OCI-LY1 (cell line): ENCODE measurements around the gene CXCL17.
A peak's percentile ranks its signal among the peaks of the same experiment; 100 is the strongest.

Experiments
- H2AFZ ChIP-seq: fragments of 200-600 bp; sonication (generic), shearing (Covaris generic); 2 replicates; pipeline ENCODE4 v1.6.0; 2014; ENCODE audit warnings: antibody characterized with exemption, mild to moderate bottlenecking, low read length
- H3F3A ChIP-seq: fragments of 200-600 bp; sonication (generic), shearing (Covaris generic); 2 replicates; pipeline ENCODE4 v1.6.0; 2014; ENCODE audit warnings: mild to moderate bottlenecking, antibody characterized with exemption, low read length, moderate library complexity; ENCODE audit not compliant: insufficient read depth
- H3K27ac ChIP-seq: fragments of 200-600 bp; sonication (generic); 2 replicates; pipeline ENCODE4 v1.5.1; 2014; ENCODE audit warnings: low read length, mixed run types, mild to moderate bottlenecking, low read depth; ENCODE audit not compliant: poor library complexity, severe bottlenecking
- H3K27me3 ChIP-seq: fragments of 200-600 bp; sonication (generic); 2 replicates; pipeline ENCODE4 v1.6.0; 2014; ENCODE audit warnings: antibody characterized with exemption, mild to moderate bottlenecking, low read length, moderate library complexity; ENCODE audit not compliant: insufficient read depth
- H3K36me3 ChIP-seq: fragments of 200-600 bp; sonication (generic); 2 replicates; pipeline ENCODE4 v1.6.1; 2014; ENCODE audit warnings: mild to moderate bottlenecking, antibody characterized with exemption, low read length, moderate library complexity, mixed read lengths; ENCODE audit not compliant: insufficient read depth
- H3K4me1 ChIP-seq: fragments of 200-600 bp; sonication (generic); 2 replicates; pipeline ENCODE4 v1.5.1; 2014; ENCODE audit warnings: mild to moderate bottlenecking, low read length, moderate library complexity; ENCODE audit not compliant: insufficient read depth, severe bottlenecking
- H3K4me2 ChIP-seq: fragments of 200-600 bp; sonication (generic), shearing (Covaris generic); 2 replicates; pipeline ENCODE4 v1.6.1; 2014; ENCODE audit warnings: low read length
- H3K4me3 ChIP-seq: fragments of 200-600 bp; sonication (generic); 2 replicates; pipeline ENCODE4 v1.5.1; 2014; ENCODE audit warnings: low read length, low read depth, mild to moderate bottlenecking, mixed read lengths; ENCODE audit not compliant: poor library complexity, severe bottlenecking
- H3K79me2 ChIP-seq: fragments of 200-600 bp; shearing (Covaris generic); 2 replicates; pipeline ENCODE4 v1.6.1; 2016; ENCODE audit warnings: mixed run types, low read length, mixed read lengths; ENCODE audit not compliant: insufficient read depth
- H3K9ac ChIP-seq: fragments of 200-600 bp; sonication (generic), shearing (Covaris generic); 2 replicates; pipeline ENCODE4 v1.6.1; 2014; ENCODE audit warnings: mild to moderate bottlenecking, low read length, mixed read lengths
- H3K9me2 ChIP-seq: fragments of 200-600 bp; sonication (generic), shearing (Covaris generic); 2 replicates; pipeline ENCODE4 v1.6.1; 2014; ENCODE audit warnings: low read depth, mild to moderate bottlenecking, low read length, mixed read lengths
- H3K9me3 ChIP-seq: fragments of 200-600 bp; shearing (Covaris generic); 2 replicates; pipeline ENCODE4 v1.6.1; 2014; ENCODE audit warnings: low read length, mixed read lengths
- H4K20me1 ChIP-seq: fragments of 200-600 bp; sonication (generic), shearing (Covaris generic); 2 replicates; pipeline ENCODE4 v1.6.0; 2016; ENCODE audit warnings: mild to moderate bottlenecking, low read length; ENCODE audit not compliant: insufficient read depth
- CTCF ChIP-seq: fragments of 200-600 bp; sonication (generic), shearing (Covaris generic); IDR thresholded peaks from 2 replicates; pipeline ENCODE4 v1.5.1; 2017; ENCODE audit warnings: mild to moderate bottlenecking, antibody characterized with exemption, low read length, moderate library complexity, mixed read lengths
- EZH2 ChIP-seq: fragments of 200-600 bp; sonication (generic), shearing (Covaris generic); IDR thresholded peaks from 2 replicates; pipeline ENCODE4 v1.8.0; 2017; ENCODE audit warnings: borderline replicate concordance, mixed run types, mild to moderate bottlenecking, antibody characterized with exemption, low read length, moderate library complexity, mixed read lengths

The CXCL17 gene

GRCh38 chr19:42400404-42400803 lies 42.3 kb downstream of the CXCL17 start:
- no peak overlapping the region for H3K4me3 ChIP-seq

DNA sequence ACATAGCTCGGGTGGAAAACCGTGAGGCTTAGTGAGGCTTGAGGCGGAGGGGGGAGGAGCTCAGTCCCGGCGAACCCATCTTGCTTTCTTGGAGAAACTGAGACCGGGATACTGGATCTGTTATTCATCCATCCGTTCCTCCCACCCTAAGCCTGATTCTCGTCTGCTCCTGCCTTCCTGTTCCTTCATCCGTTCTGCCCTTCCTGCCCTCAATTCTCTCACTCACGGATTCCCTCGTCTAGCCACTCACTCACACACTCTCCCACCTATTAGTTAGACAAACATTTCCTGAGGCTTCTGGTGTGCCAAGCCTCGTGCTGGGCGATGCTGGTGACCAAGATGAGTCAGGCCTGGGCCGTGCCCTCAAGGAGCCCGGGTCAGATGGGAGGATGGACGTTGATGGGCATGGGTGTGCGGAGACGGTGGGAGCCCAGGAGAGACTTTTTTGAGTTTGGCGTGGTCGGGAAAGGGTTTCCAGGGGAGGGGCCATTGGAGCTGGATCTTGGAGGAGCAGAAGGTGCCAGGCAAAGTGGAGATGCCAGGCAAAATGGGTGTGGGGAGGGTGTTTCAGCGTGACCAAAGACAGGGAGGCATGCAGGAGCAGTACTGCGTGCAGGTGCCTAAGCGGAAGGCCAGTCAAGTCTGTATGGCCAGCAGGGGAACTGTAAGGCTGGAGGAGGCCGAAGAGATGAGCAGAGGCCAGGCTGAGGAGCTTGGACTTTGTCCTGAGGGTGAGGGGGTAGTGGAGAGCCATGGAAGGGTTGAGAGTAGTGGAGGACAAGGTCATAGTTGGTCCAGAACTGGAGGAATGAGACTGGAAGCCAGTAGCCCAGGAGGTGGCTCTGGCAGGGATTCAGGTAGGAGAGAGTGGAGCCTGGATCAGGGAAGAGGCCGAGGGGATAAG lies 45.2 kb downstream of the CXCL17 start:
- Histone ChIP-seq H3K27ac (no peak overlapping the region), H4K20me1 (no peaks in the 10 kb centered on the region), H3K9ac (peak overlapping the region; percentile 85), H3K36me3 (peaks cover 2% of the 10 kb centered on the region), H2AFZ (peak overlapping the region; percentile 33; the same call in 1 of the 2 replicates), H3F3A (no peaks in the 10 kb centered on the region; the same call in 1 of the 2 replicates), H3K79me2 (no peaks in the 10 kb centered on the region), H3K9me3 (no peaks in the 10 kb centered on the region), H3K27me3 (no peaks in the 10 kb centered on the region), H3K4me3 (peak overlapping the region; percentile 83), H3K9me2 (no peaks in the 10 kb centered on the region), H3K4me1 (peaks cover 24% of the 10 kb centered on the region), H3K4me2 (peak overlapping the region; percentile 98)
- TF ChIP-seq EZH2 (no peak), CTCF (no peak)

More at GRCh38 chr19:42400404-42400803, 42.3 kb downstream of the CXCL17 start:
- Histone ChIP-seq H3K27me3 (no peaks in the 10 kb centered on the region), H3K4me2 (no peak overlapping the region), H3K4me1 (peaks cover 24% of the 10 kb centered on the region), H3K9me2 (no peaks in the 10 kb centered on the region), H3F3A (no peaks in the 10 kb centered on the region; the same call in 1 of the 2 replicates), H3K9ac (no peak overlapping the region), H3K79me2 (no peaks in the 10 kb centered on the region), H3K27ac (no peak overlapping the region), H2AFZ (no peak overlapping the region), H3K36me3 (peaks cover 28% of the 10 kb centered on the region), H3K9me3 (no peaks in the 10 kb centered on the region), H4K20me1 (no peaks in the 10 kb centered on the region)
- TF ChIP-seq CTCF = no peak
- TF ChIP-seq EZH2 = no peak

GRCh38 chr19:42396381-42397262 lies 46.1 kb downstream of the CXCL17 start:
- no peaks in the 10 kb centered on the region for H3K27me3 ChIP-seq
- H3K4me3 ChIP-seq = peak overlapping the region; percentile 83
- no peaks in the 10 kb centered on the region for H3K9me2 ChIP-seq
- H2AFZ ChIP-seq = peak overlapping the region; percentile 33; the same call in 1 of the 2 replicates
- H3K27ac ChIP-seq = no peak overlapping the region
- no peaks in the 10 kb centered on the region for H3K36me3 ChIP-seq
- H3F3A ChIP-seq = no peaks in the 10 kb centered on the region; the same call in 1 of the 2 replicates
- H3K9ac ChIP-seq = peak overlapping the region; percentile 85
- peaks cover 16% of the 10 kb centered on the region for H3K4me1 ChIP-seq
- H3K4me2 ChIP-seq = peak overlapping the region; percentile 98
- TF ChIP-seq CTCF = no peak
- H3K79me2 ChIP-seq = no peaks in the 10 kb centered on the region
- H3K9me3 ChIP-seq = no peaks in the 10 kb centered on the region
- no peaks in the 10 kb centered on the region for H4K20me1 ChIP-seq
